ENCODE data around the gene CCP110.

Gene CCP110

GRCh38 chr16:19503461-19504075, 20.2 kb upstream of the CCP110 start:
- ATAC-seq (ENCODE audit: insufficient read depth, low read depth) (no peak), DNase-seq (no peak)
- Histone ChIP-seq H3K4me2 (ENCODE audit: insufficient read depth, low read length) (no peak overlapping the region), H3K9me3 (ENCODE audit: insufficient read depth, low read length, severe bottlenecking) (no peaks in the 10 kb centered on the region), H3K36me3 (ENCODE audit: insufficient read depth, low read length) (peaks cover 83% of the 10 kb centered on the region), H2AFZ (ENCODE audit: low read depth, low read length) (no peak overlapping the region), H3K27me3 (ENCODE audit: insufficient read depth, low read length, poor library complexity) (no peaks in the 10 kb centered on the region), H3K4me1 (ENCODE audit: insufficient read depth, low read length) (no peaks in the 10 kb centered on the region), H3K27ac (ENCODE audit: low read length) (no peak overlapping the region), H3K9ac (ENCODE audit: low read depth, low read length) (no peak overlapping the region), H3K79me2 (ENCODE audit: insufficient read depth, low read length) (no peaks in the 10 kb centered on the region), H4K20me1 (ENCODE audit: insufficient read depth, low read length) (peaks cover 2% of the 10 kb centered on the region; the same call in 1 of the 2 replicates), H3K4me3 (ENCODE audit: low read depth in 1 of 2, low read length in 2 of 2) (no peak overlapping the region)
- TF ChIP-seq, protein P1, sequence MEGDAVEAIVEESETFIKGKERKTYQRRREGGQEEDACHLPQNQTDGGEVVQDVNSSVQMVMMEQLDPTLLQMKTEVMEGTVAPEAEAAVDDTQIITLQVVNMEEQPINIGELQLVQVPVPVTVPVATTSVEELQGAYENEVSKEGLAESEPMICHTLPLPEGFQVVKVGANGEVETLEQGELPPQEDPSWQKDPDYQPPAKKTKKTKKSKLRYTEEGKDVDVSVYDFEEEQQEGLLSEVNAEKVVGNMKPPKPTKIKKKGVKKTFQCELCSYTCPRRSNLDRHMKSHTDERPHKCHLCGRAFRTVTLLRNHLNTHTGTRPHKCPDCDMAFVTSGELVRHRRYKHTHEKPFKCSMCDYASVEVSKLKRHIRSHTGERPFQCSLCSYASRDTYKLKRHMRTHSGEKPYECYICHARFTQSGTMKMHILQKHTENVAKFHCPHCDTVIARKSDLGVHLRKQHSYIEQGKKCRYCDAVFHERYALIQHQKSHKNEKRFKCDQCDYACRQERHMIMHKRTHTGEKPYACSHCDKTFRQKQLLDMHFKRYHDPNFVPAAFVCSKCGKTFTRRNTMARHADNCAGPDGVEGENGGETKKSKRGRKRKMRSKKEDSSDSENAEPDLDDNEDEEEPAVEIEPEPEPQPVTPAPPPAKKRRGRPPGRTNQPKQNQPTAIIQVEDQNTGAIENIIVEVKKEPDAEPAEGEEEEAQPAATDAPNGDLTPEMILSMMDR (IDR thresholded peaks at IDR 0.05; ENCODE audit: borderline replicate concordance, extremely low read depth, low read length, poor library complexity, severe bottlenecking), result peak; percentile 2
- TF ChIP-seq EZH2 (IDR thresholded peaks at IDR 0.05; ENCODE audit: borderline replicate concordance, low read depth, low read length, severe bottlenecking), result no peak

GRCh38 chr16:19505600-19506303, 18.0 kb upstream of the CCP110 start:
- Histone ChIP-seq H3K79me2 (ENCODE audit: insufficient read depth, low read length) (no peaks in the 10 kb centered on the region), H2AFZ (ENCODE audit: low read depth, low read length) (no peak overlapping the region), H3K27me3 (ENCODE audit: insufficient read depth, low read length, poor library complexity) (no peaks in the 10 kb centered on the region), H3K27ac (ENCODE audit: low read length) (no peak overlapping the region), H3K36me3 (ENCODE audit: insufficient read depth, low read length) (peaks cover 88% of the 10 kb centered on the region), H3K9me3 (ENCODE audit: insufficient read depth, low read length, severe bottlenecking) (no peaks in the 10 kb centered on the region), H3K4me1 (ENCODE audit: insufficient read depth, low read length) (no peaks in the 10 kb centered on the region), H4K20me1 (ENCODE audit: insufficient read depth, low read length) (peaks cover 2% of the 10 kb centered on the region; the same call in 1 of the 2 replicates), H3K4me3 (ENCODE audit: low read depth in 1 of 2, low read length in 2 of 2) (no peak overlapping the region), H3K9ac (ENCODE audit: low read depth, low read length) (no peak overlapping the region), H3K4me2 (ENCODE audit: insufficient read depth, low read length) (no peak overlapping the region)
- ATAC-seq (ENCODE audit: insufficient read depth, low read depth) (no peak), DNase-seq (no peak)
- TF ChIP-seq, protein P1 (IDR thresholded peaks at IDR 0.05; ENCODE audit: borderline replicate concordance, extremely low read depth, low read length, poor library complexity, severe bottlenecking), result no peak
- TF ChIP-seq EZH2 (IDR thresholded peaks at IDR 0.05; ENCODE audit: borderline replicate concordance, low read depth, low read length, severe bottlenecking), result no peak

- Histone ChIP-seq H3K9ac (ENCODE audit: low read depth, low read length) (no peak overlapping the region), H3K4me2 (ENCODE audit: insufficient read depth, low read length) (no peak overlapping the region), H3K27ac (ENCODE audit: low read length) (no peak overlapping the region), H2AFZ (ENCODE audit: low read depth, low read length) (no peak overlapping the region), H3K79me2 (ENCODE audit: insufficient read depth, low read length) (no peaks in the 10 kb centered on the region), H3K36me3 (ENCODE audit: insufficient read depth, low read length) (peaks cover 88% of the 10 kb centered on the region), H3K27me3 (ENCODE audit: insufficient read depth, low read length, poor library complexity) (no peaks in the 10 kb centered on the region), H3K4me1 (ENCODE audit: insufficient read depth, low read length) (no peaks in the 10 kb centered on the region), H4K20me1 (ENCODE audit: insufficient read depth, low read length) (peaks cover 2% of the 10 kb centered on the region; the same call in 1 of the 2 replicates), H3K4me3 (ENCODE audit: low read depth in 1 of 2, low read length in 2 of 2) (no peak overlapping the region), H3K9me3 (ENCODE audit: insufficient read depth, low read length, severe bottlenecking) (no peaks in the 10 kb centered on the region)
- no peak for ATAC-seq (ENCODE audit: insufficient read depth, low read depth)
- TF ChIP-seq, protein P1 (IDR thresholded peaks at IDR 0.05; ENCODE audit: borderline replicate concordance, extremely low read depth, low read length, poor library complexity, severe bottlenecking), result no peak
- no peak for TF ChIP-seq EZH2 (IDR thresholded peaks at IDR 0.05; ENCODE audit: borderline replicate concordance, low read depth, low read length, severe bottlenecking)
- DNase-seq, result no peak
Measured at GRCh38 chr16:19506965-19507364, 16.8 kb upstream of the CCP110 start.

Measured in DND-41 (cell line).